HG02885 (cell line): ENCODE measurements around the gene TTC13.
A peak's percentile ranks its signal among the peaks of the same experiment; 100 is the strongest.
"Not testable (repeated sequence)": the region's sequence is repeated elsewhere in the genome, so short reads cannot be mapped to it uniquely, and the experiment has no call there.

Experiments used
- ATAC-seq: cut with Tn5 transposase; IDR thresholded peaks from one replicate; pipeline ENCODE4 v1.9.1; 2021; ENCODE audit warnings: mild to moderate bottlenecking; ENCODE audit not compliant: unreplicated experiment, poor library complexity

The TTC13 gene

GRCh38 chr1:230994860-230995259, 16.2 kb upstream of the TTC13 start:
- no peak for ATAC-seq

- ATAC-seq = no peak
Observed at GRCh38 chr1:230992100-230992774, 13.6 kb upstream of the TTC13 start.

DNA sequence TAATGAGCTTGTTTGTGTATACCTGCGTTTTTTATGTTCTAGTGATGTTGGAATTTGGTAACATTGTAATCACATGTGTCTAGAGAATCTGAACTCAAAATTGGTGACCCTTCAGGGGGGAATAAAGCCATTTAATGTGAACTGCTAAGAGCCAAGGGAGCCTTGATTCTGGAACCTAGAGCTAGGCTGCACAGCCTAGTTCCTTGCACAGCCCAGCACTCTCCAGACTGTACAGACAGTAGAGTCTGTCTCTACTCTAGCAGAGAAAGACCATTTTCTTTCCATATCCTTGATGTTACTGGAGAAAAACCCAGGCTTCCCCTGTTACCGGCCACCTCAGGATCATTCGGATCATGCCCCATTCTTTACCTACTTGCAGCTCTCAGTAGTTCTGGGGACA, 8.8 kb upstream of the TTC13 start:
- ATAC-seq = no peak

DNA sequence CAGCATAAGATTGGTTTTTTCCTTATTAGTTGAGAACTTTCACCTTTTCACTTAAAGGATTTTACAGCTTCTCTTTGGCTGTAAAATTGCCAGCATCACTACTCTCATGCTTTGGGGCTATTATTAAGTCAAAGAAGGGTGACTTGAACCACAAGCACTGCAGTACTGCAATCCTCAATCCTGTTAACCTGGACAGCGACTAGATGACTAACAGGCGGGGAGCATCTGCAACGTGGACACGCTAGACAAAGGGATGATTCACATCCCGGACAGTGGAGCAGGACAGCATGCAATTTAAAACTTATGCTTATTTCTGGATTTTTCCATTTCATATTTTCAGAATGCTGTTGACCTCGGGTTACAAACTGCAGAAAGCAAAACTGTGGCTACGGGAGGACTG, 8.3 kb upstream of the TTC13 start:
- ATAC-seq = no peak

- no peak for ATAC-seq
Observed at GRCh38 chr1:230985711-230986110, 7.0 kb upstream of the TTC13 start.

GRCh38 chr1:230984622-230985515, 6.2 kb upstream of the TTC13 start:
- not testable (repeated sequence) for ATAC-seq

GRCh38 chr1:230983811-230984210, 5.2 kb upstream of the TTC13 start:
- no peak for ATAC-seq

DNA sequence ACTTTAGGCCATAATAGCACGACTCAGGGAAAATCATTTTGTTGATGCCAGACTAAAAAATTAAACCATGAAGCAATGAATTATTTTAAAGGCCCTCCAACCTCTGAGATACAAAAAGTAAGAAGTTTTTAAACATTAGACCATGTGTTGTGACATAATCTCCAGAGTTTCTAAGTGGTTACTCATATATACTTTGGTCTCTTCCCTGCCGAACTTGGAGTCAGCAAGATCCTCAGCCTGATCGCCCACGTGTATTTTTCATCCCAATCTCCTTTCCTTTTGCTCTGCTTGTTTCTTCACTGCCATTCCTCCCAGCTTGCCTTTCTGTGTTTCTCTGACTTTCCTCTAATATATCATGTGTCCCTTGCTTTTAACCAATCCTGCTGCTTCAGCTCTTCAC, 4.0 kb upstream of the TTC13 start:
- no peak for ATAC-seq

- no peak for ATAC-seq
Observed at GRCh38 chr1:230979952-230980351, 1.3 kb upstream of the TTC13 start.

- no peak for ATAC-seq
Observed at GRCh38 chr1:230979389-230979716, 692 bp upstream of the TTC13 start.

DNA sequence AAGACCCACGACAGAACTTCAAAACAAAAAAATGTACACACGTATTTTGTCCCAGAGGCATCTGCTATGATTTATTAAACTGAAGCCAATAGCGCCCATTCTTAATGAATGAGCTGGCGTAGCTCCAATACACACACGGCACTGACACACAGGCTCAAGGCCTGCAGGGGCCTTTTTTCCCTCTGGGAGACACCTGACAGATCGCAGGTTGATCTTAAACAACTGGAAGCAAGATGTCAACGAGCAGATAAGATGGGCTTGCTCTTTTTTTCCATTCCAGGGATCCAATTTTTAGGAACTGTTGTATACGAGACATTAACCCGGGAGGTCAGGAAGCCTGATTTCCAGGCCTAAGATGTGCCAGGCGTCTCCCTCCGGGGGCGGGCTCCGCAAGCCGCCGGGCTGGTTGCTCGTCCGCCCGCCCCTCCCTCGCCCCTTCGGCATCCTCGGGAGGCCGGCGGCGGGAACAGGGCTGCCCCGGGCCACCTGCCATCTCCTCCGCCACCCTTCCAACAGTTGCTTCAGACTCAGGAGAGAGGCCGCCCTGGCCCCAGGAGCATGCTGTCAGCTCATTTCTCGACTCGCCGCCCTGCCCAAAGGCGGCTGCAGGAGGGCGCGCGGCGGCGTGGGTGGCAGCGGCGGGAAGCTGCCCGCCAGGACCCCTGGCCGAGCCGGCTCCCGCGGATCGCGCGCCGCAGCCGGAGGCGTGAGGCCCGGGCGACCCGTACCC, 735 bp downstream of the TTC13 start:
- ATAC-seq = peak; percentile 10

DNA sequence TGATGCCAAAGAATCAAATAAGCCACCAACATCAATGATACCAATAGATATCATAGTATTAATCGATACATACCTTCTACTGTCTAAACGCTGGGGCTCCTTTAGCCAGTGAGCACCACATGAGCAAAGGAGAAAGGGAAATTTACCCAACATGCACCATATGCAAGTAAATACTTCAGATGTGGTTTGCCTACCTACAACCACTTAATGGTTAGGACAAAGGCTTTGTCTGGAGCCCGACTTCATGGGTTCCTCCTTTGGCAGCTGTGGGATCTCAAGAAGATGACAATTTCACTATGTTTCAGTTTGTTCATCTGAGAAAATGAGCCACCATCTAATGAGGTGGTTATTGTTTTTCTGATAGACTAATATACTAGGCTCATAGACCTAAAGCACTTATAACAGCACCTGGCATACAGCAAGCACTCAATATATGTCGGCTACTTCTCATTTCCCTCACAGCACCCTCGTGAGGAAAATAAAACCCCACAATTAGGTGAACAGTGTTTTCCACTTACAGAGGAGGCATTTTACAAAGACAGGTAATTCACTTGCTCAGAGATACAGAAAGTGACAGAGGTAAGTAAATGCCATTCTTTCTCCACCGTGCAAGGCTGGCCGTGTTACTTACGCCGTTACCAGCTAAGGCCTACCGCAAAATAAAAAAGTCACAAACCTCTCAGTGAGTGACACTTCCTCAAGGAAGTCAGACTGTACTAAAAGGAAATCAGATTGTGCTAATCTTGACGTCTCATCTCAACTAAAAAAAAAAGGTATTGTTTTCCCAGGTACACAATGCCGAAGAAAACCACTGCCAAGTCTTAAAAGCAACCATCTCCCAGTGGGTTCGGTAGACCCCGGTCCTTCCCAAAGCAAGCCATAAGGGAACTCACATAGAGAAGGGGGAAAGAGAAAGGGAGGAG, 1.6 kb downstream of the TTC13 start:
- ATAC-seq = no peak

- no peak for ATAC-seq
Observed at GRCh38 chr1:230976360-230976759, 2.3 kb downstream of the TTC13 start.

GRCh38 chr1:230975636-230976035, 3.0 kb downstream of the TTC13 start:
- ATAC-seq = no peak

GRCh38 chr1:230972855-230973271, 5.8 kb downstream of the TTC13 start:
- peak; percentile 85 for ATAC-seq

- no peak for ATAC-seq
Observed at GRCh38 chr1:230971771-230972170, 6.9 kb downstream of the TTC13 start.

DNA sequence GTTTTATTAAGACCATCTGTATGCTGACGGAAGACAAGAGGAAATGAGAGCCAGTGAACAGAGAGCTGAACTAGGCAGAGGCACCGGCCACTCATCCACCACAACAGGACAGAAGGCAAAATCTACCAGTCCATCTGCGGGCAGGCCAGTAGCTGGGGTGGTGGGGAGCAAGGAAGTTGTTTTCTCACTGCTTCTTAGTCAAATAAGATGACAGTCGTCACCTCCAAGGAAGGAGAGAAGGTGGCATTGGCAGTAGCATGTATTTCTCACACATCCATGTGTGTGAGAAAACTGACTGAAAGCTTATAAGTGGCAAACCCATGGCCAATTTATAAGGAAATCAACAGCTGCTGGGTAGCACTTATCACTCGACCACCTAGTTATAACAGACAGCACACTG, 8.2 kb downstream of the TTC13 start:
- no peak for ATAC-seq

DNA sequence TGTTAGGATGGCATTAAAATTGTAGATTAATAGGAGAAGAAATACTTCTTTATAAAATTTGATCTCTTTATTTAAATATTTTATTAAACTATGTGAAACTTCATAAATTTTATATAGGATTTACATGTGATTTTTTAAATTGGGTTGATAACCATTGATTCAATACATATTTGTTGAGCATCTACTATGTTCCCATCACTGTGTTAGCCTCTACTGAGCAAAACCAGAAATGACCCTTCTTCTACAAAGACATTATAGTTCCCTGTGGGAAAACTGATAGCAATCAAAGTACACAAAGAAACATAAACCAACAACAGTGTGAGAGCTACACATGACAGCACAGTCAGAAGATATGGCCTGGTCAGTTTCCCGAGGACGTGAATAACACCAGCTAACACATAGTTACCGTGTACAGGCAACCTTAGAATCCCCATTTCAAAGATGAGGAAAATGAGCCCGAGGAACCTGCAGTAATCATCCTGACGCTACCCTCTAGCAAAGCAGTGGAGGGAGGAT, 12.2 kb downstream of the TTC13 start:
- no peak for ATAC-seq

GRCh38 chr1:230965535-230965934, 13.1 kb downstream of the TTC13 start:
- ATAC-seq = no peak

DNA sequence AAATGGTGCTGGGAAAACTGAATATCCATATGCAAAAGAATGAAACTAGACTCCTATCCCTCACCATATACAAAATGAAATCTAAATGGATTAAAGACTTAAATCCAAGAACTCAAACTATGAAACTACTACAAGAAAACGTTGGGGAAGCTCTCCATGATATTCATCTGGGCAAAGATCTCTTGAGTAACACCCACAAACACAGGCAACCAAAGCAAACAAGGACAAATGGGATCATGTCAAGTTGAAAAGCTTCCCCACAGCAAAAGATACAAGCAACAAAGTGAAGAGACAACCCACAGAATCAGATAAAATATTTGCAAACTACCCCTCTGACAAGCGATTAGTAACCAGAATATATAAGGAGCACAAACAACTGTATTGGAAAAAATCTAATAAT, 13.8 kb downstream of the TTC13 start:
- ATAC-seq = no peak
